HTERT RPE-1 (cell line): ENCODE results near the gene PLA2G10.
"Not testable (repeated sequence)": the region's sequence is repeated elsewhere in the genome, so short reads cannot be mapped to it uniquely, and the experiment has no call there.

Source experiments
- in situ Hi-C: fragments of 300-500 bp; cut with MboI; formaldehyde crosslinking; loops from 4 replicates; pipeline ENCODE4 v1.14.3; 2020; ENCODE audit warnings: low sequenced_read_pairs

Gene PLA2G10

DNA sequence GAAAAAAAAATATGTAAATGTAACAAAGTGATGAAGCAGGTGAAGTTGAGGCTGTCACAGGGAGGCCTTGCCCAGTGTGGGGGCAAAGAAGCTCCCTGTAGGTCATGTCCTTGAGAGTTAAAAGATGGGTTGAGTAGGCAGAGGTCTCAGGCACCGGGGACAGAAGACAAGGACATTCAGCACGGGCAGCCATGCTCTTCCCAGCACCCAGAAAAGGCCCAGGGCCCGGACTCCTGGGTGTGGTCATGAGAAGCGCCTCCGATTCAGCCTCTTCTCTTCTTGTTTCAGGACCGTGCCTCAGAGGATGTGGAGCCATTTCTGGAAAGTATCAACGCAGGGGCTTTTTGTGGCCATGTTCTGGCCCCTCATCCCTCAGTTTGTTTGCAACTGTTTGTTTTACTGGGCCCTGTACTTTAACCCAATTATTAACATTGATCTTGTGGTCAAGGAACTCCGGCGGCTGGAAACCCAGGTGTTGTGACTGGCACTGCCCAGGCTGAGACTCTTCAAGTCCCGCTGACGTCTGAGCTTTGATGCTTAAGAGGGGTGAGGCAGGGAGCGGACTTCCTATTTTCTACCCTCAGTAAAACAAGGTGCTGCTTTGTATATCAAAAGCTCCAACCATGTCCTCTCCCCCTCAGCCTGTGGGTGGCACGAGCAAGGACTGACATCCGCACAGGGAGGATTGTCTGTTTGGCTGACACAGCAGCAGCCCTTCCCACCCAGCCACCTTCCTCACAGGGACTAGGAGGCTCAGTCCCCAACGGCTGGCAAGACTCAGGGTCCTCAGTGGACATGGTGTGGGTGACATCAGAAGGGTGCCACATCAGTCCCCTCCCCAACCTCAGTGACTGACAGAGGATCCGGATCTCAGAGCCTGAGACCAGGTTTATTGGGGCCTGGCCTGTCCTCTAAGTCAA, 26.5 kb downstream of the PLA2G10 start:
- in situ Hi-C loops, result no loop called here

DNA sequence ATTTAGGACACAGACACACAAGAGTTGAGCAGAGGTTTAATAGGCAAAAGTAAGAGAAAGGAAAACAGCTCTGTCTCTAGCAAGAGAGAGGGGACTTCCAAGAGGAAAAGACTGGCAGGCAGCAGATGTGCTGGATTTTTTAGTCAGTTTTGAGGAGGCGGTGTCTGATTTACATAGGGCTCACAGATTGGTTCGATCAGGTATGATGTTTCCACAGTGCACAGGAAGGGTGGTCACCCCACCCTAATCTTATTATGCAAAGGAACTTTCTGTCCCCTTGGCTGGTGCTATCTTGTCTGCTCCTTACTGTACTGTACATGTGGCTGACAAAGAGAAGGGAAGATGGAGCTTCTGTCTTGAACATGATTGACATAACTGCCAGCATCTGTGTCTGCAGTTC, 36.0 kb downstream of the PLA2G10 start:
- in situ Hi-C loops, result no loop called here

DNA sequence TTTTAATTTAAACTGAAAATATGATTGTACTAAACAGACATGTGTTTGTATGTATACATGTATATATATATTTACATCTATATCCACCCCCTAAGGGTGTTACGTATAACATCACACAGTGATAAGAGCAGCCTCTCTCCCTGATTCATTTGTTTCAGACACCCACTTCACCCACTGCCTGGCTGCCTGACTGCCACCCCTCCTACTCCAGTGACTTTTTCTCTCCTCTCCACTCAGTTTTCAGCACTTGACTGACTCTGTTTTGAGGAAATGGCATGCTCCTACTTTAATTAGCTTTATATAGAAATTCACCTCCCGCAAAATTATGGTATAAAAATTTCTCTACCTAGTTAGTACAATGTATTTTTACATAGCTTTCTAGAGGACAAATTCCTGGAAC, 41.4 kb downstream of the PLA2G10 start:
- in situ Hi-C loops, result no loop called here

DNA sequence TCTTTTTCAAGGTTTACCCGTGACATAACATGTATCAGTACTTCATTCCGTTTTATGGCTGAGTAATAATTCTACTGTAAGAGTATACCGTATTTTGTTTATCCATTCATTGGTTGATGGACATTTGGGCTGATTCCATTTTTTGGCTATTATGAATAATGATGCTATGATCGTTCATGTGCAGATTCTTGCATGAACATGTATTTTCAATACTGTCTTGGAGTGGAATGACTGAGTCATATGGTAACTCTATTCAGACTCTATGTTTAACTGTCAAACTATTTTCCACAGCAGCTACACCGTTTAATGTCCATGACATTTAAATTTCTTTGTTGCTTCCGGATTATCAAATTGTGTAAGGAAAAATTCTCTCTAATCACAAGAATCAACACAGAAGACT, 43.5 kb downstream of the PLA2G10 start:
- in situ Hi-C loops, result no loop called here

DNA sequence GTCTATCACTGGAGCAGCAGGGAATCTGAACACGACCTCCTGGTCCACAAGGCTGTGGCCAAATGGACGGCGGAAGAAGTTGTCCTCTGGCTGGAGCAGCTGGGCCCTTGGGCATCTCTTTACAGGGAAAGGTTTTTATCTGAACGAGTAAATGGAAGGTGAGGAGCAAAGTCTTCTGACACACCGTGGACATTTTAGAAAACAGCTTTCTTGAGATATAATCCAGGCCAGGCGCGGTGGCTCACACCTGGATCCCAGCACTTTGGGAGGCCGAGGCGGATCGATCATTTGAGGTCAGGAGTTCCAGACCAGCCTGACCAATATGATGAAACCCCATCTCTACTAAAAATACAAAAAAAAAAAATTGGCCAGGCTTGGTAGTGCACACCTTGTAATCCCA, 44.3 kb downstream of the PLA2G10 start:
- in situ Hi-C loops, result no loop called here

DNA sequence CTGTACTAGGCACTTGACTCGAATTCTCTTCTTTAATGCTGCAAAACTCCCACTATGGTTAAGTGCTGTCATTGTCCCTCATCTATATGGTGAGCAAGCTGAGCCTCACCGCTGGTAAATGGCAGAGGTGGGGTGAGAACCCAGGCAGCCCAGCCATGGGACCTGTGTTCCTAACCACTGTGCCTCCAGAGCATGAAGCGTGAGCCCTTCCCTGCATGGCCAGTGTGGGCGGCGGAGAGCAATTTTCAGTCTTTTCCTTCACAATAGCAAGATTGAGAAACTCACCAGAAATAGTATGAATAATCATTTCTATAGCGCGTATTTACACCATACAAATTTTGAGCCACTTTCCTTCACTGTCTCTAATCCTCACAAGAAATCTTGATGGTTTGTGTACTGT, 52.2 kb downstream of the PLA2G10 start:
- in situ Hi-C loops, result no loop called here

DNA sequence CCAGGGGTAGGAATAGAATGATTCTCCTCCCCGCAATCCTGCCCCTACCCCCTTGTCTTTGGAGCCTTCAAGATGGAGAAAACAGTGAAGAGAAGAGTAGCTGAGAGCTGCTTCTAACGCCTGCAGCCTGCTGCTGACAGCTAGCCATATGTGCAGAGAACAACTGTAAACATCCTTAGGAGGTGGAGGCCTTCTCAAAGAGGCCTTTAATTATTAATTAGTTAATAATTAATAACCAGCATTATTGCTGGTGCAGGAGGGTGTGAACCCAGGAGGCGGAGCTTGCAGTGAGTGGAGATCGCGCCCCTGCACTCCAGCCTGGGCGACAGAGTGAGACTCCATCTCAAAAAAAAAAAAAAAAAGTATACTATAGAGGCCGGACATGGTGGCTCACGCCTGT, 52.9 kb downstream of the PLA2G10 start:
- in situ Hi-C loops, result no loop called here

DNA sequence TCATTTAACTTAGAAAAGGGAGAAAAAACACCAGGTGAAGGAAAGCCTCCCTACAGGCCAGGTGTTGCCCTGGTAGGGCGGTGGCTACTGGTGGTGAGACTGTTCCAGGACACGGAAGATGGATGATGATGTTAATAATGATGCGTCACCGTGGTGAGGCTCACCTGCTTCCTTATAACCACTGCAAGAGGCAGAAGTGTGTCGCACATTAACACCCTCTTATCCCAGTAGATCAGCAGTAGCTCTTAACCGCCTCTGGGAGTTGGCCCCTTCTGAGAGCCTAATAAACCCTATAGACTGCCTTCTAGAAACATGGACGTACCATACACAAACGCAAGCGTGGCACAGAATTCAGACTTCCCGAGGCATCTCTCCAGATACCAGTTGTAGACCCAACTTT, 53.6 kb downstream of the PLA2G10 start:
- in situ Hi-C loops, result no loop called here

DNA sequence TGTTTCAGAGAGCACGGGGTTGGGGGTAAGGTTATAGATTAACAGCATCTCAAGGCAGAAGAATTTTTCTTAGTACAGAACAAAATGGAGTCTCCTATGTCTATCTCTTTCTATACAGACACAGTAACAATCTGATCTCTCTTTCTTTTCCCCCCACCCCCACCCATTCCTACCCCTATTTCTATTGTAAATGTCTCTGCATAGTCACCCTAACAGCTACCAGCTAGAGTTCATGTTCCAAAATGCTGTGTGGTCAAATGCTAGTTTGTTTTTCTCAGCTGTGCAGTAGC, 57.2 kb downstream of the PLA2G10 start:
- in situ Hi-C loops, result not testable (repeated sequence)

DNA sequence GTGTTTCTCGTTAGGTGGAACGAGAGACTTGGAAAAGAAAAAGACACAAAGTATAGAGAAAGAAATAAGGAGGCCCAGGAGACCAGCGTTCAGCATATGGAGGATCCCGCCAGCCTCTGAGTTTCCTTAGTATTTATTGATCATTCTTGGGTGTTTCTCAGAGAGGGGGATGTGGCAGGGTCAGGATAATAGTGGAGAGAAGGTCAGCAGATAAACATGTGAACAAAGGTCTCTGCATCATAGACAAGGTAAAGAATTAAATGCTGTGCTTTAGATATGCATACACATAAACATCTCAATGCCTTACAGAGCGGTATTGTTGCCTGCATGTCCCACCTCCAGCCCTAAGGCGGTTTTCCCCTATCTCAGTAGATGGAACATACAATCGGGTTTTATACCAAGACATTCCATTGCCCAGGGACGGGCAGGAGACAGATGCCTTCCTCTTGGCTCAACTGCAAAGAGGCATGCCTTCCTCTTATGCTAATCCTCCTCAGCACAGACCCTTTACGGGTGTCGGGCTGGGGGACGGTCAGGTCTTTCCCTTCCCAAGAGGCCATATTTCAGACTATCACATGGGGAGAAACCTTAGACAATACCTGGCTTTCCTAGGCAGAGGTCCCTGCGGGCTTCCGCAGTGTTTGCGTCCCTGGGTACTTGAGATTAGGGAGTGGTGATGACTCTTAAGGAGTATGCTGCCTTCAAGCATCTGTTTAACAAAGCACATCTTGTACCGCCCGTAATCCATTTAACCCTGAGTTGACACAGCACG, 57.7 kb downstream of the PLA2G10 start:
- in situ Hi-C loops, result not testable (repeated sequence)

DNA sequence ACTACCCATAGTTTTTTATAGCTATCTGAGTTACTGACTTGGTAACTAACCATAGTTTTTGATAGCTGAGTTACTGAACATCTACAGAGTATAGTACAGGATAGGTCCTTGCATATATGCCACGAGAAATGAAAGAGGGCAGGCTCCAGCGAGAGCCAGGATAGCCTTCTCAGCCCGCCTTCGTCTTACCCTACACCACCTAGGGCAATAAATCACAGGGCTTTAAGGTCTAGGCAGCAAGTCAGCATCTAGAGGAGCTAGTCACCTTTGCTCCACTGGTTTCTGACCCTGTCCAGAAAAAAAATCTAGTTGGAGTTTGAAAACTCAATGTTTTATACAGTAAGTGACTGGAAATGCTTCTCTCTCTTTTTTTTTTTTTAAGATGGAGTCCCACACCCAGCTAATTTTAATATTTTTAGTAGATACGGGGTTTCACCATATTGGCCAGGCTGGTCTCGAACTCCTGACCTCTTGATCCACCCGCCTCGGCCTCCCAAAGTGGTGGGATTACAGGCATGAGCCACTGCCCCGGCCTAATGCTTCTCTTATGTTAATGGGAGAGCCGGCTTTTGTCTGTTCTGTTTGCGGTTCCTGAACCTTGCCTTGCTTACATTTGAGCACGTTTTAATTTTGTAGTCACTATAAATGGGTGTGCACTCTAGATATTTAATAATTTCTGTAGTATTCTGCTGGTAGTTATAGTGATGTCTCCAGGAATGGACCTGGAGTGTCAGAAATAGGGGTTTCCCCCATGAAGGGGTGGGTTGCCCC, 58.5 kb downstream of the PLA2G10 start:
- in situ Hi-C loops, result no loop called here

DNA sequence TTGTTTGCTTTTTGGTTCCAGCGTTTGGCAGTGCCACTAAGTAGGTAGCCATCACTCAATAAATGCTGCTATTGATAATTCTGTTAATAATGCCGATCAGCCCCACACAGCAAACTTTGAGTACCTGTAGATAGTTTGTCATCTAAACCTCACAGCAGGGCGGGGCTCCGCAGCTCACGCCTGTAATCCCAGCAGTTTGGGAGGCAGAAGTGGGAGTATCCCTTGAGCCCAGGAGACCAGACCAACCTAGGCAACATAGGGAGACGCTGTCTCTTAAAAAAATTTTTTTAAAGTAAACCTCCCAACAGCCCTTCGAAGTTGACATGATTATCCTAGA, 59.8 kb downstream of the PLA2G10 start:
- in situ Hi-C loops, result no loop called here

DNA sequence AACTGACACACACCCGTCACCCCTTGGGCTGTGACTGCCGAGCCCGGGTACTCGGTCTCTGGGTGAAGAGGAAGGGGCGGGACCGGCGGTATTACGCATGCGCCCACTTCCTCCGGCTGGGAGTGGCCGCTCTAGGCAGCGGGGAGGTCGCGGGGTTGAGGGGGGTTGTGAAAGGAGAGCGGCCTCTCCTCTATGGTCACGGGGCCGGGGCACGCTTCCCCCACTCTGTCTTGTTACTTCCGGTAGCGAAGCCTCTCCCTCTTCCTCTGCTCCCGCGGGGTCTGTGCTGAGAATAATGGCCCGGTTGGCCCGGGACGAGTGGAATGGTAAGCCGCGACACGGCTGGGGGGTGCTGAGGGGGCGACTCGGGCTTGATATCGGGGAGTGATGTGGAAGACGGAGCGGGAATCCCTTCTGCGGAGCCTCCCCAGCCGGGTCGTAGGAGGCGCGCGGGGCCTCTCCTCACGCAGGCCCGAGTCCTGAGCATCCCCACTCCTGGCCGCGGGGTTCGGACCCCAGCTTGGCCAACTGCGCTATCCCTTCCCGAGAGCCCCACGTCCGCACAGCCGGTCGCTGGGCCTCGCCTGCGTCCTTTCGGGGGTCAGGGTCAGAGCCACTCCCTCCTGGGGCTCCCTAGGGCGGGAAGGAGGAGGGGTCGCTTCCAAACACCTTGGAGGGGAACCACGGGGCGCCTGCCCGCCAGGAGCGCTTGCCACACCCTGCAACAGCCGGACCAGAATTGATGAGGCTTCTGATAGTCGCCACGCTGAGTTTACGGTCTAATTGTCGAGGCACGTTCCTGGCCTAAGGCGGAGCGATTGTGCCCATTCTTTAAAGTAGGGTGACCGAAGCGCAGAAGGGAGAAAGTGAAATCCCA, 61.2 kb downstream of the PLA2G10 start, which contains the start of gene BFAR:
Gene BFAR, plus strand, starts transcription at position 259 of the 877 bp plus-strand sequence. CDS start 11,396 bp downstream, outside the sequence.
- in situ Hi-C loops, result no loop called here

DNA sequence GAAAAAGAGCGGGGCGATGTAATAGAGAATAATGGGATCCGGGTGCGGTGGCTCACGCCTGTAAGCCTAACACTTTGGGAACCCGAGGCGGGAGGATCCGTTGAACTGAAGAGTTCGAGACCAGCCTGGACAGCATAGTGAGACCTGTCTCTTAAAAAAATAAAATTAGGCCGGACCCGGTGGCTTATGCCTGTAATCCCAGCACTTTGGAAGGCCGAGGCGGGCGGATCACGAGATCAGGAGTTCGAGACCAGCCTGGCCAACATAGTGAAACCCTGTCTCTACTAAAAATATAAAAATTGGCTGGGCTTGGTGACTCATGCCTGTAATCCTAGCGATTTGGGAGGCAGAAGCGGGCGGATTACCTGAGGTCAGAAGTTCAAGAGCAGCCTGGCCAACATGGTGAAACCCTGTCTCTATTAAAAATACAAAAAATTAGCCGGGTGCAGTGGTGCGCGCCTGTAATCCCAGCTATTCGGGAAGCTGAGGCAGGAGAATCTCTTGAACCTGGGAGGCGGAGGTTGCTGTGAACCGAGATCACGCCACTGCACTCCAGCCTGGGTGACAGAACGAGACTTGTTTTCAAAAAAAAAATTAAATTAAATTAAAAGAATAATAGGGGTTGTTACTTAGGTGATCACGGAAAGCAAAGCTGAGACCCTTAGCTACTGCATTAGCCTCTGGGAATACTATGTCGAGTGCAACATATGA, 63.3 kb downstream of the PLA2G10 start:
- in situ Hi-C loops, result not testable (repeated sequence)

DNA sequence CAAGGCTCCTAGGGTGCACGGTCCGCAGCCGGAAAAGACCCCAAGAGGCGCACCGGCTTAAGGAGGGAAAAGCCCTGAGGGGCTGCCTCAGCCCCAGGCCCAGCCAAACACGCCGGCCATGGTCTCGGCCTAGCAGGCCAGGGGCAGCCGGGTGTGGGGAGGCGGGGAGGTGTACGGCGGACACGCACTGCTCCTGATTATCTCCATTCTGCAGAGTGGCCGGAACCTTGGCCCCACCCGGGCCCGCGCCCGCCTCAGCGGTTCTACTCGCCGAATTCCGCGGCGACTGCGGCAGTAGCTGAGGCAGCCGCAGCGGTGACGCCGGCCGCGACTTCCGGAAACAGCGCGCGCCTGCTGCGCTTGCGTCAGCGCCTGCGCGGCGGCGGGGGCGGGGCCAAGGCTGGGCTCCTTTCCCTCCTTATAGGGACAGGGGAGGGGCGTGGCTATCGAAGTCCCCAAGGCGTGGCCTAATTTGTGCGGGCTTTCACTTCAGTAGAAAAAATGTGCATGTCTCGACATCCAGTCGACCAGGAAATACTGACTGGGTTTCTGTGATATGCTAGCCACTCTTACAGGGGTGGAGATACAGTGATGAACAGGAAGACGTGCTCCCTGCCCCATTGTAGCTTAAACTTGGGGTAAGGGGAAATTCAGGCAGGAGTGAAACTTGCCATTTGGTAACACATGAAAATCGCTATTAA, 64.0 kb downstream of the PLA2G10 start, which contains the start of gene PARN:
Gene PARN, minus strand, starts transcription at position 342 of the 701 bp plus-strand sequence. Its CDS starts 135 bp downstream, at position 207.
- in situ Hi-C loops, result no loop called here

DNA sequence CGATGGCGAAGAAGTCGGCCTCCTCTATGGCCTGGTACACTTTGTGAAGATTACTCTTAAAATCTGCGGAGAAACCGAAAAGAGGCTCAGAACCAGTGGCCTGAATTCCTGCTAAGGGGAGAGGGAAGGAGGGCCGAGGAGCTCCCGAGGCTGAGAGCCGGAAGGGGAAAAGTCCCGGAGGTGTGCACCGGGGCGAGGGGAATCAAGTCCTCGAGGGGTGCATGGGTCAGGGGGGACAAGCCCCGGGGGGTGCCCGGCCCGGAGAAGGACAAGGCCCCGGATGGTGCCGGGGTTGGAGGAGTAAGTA, 64.5 kb downstream of the PLA2G10 start:
- in situ Hi-C loops, result no loop called here

DNA sequence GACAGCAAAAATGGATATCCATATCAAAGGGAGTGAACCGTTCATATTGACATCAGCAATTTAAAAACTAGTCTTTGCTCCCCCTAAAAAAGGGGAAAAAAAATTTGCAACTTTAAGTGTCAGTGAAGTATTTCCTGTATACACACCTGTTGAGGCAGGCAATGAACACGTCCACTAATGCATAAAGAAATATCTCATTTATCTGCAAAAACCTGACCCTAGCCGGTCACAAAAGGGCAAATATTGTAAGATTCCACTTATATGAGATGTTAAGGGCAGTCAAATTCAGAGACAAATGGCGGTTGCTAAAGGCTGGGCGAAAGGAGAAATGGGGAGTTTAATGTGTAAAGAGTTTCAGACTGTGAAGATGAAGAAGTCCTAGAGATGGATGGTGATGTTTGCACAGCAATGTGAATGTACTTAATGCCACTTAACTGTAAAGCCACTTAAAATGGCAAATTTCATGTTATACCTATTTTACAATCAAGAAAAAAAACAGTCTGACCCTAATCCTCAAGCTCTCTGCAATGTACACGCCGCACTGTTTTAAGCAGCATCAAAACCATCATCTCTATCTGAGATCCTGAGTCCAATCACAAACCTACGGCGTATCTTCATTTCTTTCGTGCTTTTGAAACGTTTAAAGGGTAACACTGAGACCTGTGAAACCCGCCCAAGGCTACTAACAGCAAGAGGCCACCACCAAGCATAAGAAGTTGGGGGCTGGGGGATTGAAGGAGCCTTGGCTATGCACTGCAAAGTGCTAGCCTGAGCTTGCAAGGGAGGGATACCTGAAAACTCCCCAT, 65.1 kb downstream of the PLA2G10 start:
- in situ Hi-C loops, result no loop called here

DNA sequence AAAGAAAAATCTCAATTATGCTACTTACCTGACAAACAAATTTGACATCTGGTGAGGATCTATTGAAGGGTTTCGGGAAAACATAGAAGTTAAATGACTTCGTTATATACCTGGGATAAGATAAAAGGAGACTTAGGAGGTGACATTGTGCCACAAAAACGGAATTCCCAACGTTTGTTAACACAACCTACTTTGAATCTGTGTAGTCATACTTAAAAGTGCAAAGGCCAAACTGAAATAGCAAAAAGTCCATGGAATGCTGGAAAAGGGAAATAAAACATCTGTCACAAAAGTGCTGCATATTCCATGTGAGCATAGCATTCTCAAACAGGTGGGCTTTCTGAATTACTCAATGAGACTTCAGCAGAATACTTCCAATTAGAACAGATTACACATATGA, 67.0 kb downstream of the PLA2G10 start:
- in situ Hi-C loops, result no loop called here
